Choroid plexus epithelial cell (primary cell): ENCODE measurements around the gene SKAP1.

ENCODE experiments used
- DNase-seq: peaks from one replicate; pipeline ENCODE4 v3.0.0-alpha.2; 2010; ENCODE audit warnings: low read depth
- H3K4me3 ChIP-seq: 2 replicates; pipeline ENCODE4 v1.5.1; 2011; ENCODE audit warnings: low read depth, mild to moderate bottlenecking, control low read depth, low read length, moderate library complexity
- CTCF ChIP-seq: conservative IDR thresholded peaks from 2 replicates; pipeline ENCODE4 v1.5.1; 2011; ENCODE audit warnings: low read depth, mild to moderate bottlenecking, control low read depth, inconsistent platforms, low read length, moderate library complexity

Gene SKAP1

DNA sequence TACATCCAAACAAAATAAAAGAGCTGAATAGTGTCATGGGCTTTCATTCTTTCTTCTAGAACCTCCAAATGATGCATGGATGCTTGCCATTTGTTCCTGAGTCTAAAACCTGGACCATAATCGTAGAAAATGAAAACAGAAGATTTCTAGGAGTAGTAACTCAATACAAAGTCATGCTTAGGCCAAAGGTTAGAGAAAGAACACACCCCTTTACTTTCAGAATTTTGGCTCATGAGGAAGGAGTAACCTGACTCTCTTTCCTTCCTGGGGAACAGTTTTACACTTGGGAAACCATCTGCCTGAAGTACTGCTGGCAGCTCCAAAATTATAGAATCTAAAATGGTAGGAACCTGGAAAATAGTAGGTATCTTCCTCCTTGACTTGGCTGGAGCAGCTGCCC, 185.2 kb downstream of the SKAP1 start:
- peak; percentile 56 for DNase-seq
- no peak for TF ChIP-seq CTCF
- H3K4me3 ChIP-seq: no peak overlapping the region

DNA sequence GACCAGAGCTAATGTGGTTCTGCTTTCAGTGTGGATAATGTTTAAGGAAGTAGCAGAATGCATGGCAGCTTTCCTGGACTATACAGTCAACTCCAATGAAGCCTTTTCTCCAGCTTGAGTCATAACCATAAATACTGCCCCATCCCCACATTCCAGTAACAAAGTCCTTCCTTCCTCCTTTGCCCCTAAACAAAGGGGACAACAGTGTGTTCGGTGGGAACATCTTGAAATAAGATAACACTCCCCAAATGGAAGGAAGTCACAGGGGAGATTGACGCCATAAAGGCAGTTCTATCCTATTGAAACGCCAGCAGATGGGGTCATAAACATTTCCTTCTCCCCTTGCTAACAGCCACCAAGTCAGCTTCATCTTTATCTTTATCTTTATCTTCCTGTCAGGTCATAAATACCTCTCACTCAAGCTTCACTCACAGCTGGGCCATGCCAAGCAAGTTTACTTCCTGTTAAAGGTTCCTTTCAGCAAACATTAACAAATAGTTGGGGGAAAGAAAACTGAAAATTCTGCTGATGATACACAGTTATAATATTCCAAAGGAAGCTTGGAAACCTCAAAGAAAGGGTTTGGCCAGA, 185.8 kb downstream of the SKAP1 start:
- H3K4me3 ChIP-seq: no peak overlapping the region
- DNase-seq: peak; percentile 31
- no peak for TF ChIP-seq CTCF

DNA sequence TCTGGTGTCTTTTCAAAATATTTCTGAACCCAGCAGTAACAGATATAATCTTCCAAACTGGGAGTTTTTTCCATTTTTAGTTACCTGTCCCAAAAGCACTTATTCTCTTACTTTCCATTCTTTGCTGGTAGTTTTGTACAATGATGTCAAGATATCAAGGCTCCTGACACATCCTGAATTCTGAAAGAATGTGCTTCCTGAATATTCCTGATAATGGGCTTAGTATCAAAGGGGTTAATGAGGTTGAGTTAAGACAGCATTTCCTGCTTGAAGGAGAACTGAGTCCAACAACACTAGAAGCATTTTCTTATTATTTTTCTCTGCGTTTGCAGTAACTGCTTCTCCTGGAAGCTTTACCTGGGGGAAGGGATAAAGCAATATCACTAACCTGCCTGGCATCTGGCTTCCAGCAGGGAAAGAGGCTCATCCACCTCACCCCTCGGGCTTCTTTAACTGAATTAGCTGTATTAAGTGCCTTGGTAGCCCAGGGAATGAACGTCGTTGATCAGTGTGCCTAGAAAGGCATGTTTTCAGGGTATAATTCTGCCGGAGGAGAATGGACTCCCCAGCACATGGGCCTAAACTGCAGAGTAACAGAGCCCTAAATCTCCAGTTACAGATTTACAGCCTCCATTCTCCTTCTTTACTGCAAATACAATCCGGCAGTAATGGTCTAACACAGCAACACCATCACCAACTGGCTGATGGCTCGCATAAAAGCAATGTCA, 188.1 kb downstream of the SKAP1 start:
- no peak for TF ChIP-seq CTCF
- DNase-seq: no peak
- H3K4me3 ChIP-seq: no peak overlapping the region

GRCh38 chr17:48241131-48241591, 188.9 kb downstream of the SKAP1 start:
- DNase-seq: peak; percentile 86
- no peak for TF ChIP-seq CTCF

DNA sequence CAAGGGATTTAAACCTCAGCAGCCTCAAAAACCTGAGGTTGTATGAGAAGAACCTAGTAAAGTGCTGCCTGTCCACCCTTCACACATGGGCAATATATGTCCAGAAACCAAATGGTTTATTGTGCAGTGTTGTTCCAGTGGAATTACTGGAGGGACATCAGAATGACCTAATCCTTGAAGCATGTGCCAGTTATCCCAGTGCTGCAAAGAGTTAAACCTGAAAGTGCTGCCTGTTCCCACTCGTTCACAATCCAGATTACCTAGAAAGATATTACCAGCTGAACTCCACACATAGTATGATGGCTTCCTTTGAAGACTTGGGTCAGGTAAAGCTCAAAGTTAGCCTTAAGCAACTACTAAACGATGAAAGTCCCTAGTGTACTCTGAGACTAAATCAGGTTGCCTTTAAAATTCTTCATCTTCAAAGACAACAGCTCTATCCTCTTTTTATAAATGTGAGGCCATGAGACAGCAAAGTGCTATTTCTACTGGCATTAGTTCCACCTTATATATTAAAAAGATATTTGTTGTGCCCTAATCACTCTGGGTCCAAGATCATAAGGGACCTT, 189.4 kb downstream of the SKAP1 start:
- no peak for TF ChIP-seq CTCF
- peak; percentile 47 for DNase-seq
- no peak overlapping the region for H3K4me3 ChIP-seq

More at GRCh38 chr17:48241131-48241591, 188.9 kb downstream of the SKAP1 start:
- H3K4me3 ChIP-seq: no peak overlapping the region

- no peak for TF ChIP-seq CTCF
- DNase-seq: no peak
- no peak overlapping the region for H3K4me3 ChIP-seq
These were observed 189.9 kb downstream of the SKAP1 start for GRCh38 chr17:48240122-48240521.
